Neural cell (in vitro differentiated cells): Measurements from ENCODE around the gene DNAJC21. TPM values are rescaled to one million over a fixed set of nuclear protein-coding genes. Genes with fewer than 3 reads are reported as not detected.

Experiments used
- H2AFZ ChIP-seq: fragments of 200-600, 300-800 bp; sonication (generic), shearing (Covaris generic); 2 replicates; pipeline ENCODE4 v1.6.0; 2014; ENCODE audit warnings: low read depth, mild to moderate bottlenecking, antibody characterized with exemption, low read length, moderate library complexity
- H3F3A ChIP-seq: fragments of 200-600 bp; shearing (Covaris generic); 2 replicates; pipeline ENCODE4 v1.6.1; 2016; ENCODE audit warnings: mild to moderate bottlenecking, moderate library complexity, mixed read lengths, antibody characterized with exemption, low read length; ENCODE audit not compliant: insufficient read depth, poor library complexity, severe bottlenecking
- H3K27ac ChIP-seq: fragments of 200-600, 300-800 bp; sonication (generic), shearing (Covaris generic); 2 replicates; pipeline ENCODE4 v1.5.1; 2014; ENCODE audit warnings: mild to moderate bottlenecking, low read length, moderate library complexity
- H3K27me3 ChIP-seq: fragments of 300-800, 200-600 bp; sonication (generic), shearing (Covaris generic); 2 replicates; pipeline ENCODE4 v1.6.0; 2014; ENCODE audit warnings: mild to moderate bottlenecking, low read depth, low read length, moderate library complexity; ENCODE audit not compliant: insufficient read depth
- H3K36me3 ChIP-seq: fragments of 300-800, 200-600 bp; sonication (generic), shearing (Covaris generic); 2 replicates; pipeline ENCODE4 v1.5.1; 2014; ENCODE audit warnings: mild to moderate bottlenecking, antibody characterized with exemption, low read length, moderate library complexity; ENCODE audit not compliant: insufficient read depth
- H3K4me2 ChIP-seq: fragments of 300-800, 200-600 bp; sonication (generic), shearing (Covaris generic); 2 replicates; pipeline ENCODE4 v1.6.0; 2014; ENCODE audit warnings: mild to moderate bottlenecking, low read length
- H3K4me3 ChIP-seq: fragments of 300-800, 200-600 bp; sonication (generic), shearing (Covaris generic); 2 replicates; pipeline ENCODE4 v1.5.1; 2014; ENCODE audit warnings: mild to moderate bottlenecking, low read length, moderate library complexity
- H3K79me2 ChIP-seq: fragments of 200-600 bp; shearing (Covaris generic); replicated peaks from 2 replicates; pipeline ENCODE4 v1.6.0; 2014; ENCODE audit warnings: mild to moderate bottlenecking, low read length, moderate library complexity; ENCODE audit not compliant: insufficient read depth
- H3K9ac ChIP-seq: fragments of 300-800, 200-600 bp; sonication (generic), shearing (Covaris generic); 2 replicates; pipeline ENCODE4 v1.6.1; 2016; ENCODE audit warnings: mild to moderate bottlenecking, low read length, mixed read lengths
- H3K9me2 ChIP-seq: fragments of 200-600 bp; shearing (Covaris generic); 2 replicates; pipeline ENCODE4 v1.6.1; 2016; ENCODE audit warnings: mild to moderate bottlenecking, low read length, mixed read lengths; ENCODE audit not compliant: insufficient read depth
- H3K9me3 ChIP-seq: fragments of 200-600, 300-800 bp; sonication (generic), shearing (Covaris generic); 2 replicates; pipeline ENCODE4 v1.6.1; 2016; ENCODE audit warnings: mild to moderate bottlenecking, mixed run types, low read length, moderate library complexity, mixed read lengths
- H4K20me1 ChIP-seq: fragments of 200-600 bp; shearing (Covaris generic); 2 replicates; pipeline ENCODE4 v1.6.1; 2016; ENCODE audit warnings: mild to moderate bottlenecking, mixed run types; ENCODE audit not compliant: insufficient read depth
- CTCF ChIP-seq: fragments of 450-650 bp; IDR thresholded peaks from 2 replicates; pipeline ENCODE4 v1.5.1; 2014; ENCODE audit warnings: antibody characterized with exemption, mild to moderate bottlenecking, moderate library complexity; ENCODE audit not compliant: poor library complexity, severe bottlenecking
- EP300 ChIP-seq: fragments of 450-650 bp; conservative IDR thresholded peaks from 2 replicates; pipeline ENCODE4 v1.6.1; 2014; ENCODE audit warnings: antibody characterized with exemption, mild to moderate bottlenecking, moderate library complexity; ENCODE audit not compliant: poor library complexity, severe bottlenecking
- EZH2 ChIP-seq: fragments of 200-600, 300-800 bp; shearing (Covaris generic), sonication (generic); IDR thresholded peaks from 2 replicates; pipeline ENCODE4 v1.6.1; 2014; ENCODE audit warnings: antibody characterized with exemption, low read length, borderline replicate concordance, mild to moderate bottlenecking; ENCODE audit not compliant: insufficient read depth, poor library complexity, severe bottlenecking
- MXI1 ChIP-seq: fragments of 450-650 bp; conservative IDR thresholded peaks from 2 replicates; pipeline ENCODE4 v1.6.1; 2014; ENCODE audit warnings: antibody characterized with exemption, mild to moderate bottlenecking; ENCODE audit not compliant: poor library complexity, severe bottlenecking
- POLR2AphosphoS5 ChIP-seq: IDR thresholded peaks from 2 replicates; pipeline ENCODE4 v1.6.1; 2012
- RAD21 ChIP-seq: fragments of 450-650 bp; conservative IDR thresholded peaks from 2 replicates; pipeline ENCODE4 v1.6.1; 2014; ENCODE audit warnings: antibody characterized with exemption, mild to moderate bottlenecking, moderate library complexity
- REST ChIP-seq: IDR thresholded peaks from 2 replicates; pipeline ENCODE4 v1.6.1; 2012; ENCODE audit warnings: borderline replicate concordance
- SMC3 ChIP-seq: fragments of 450-650 bp; conservative IDR thresholded peaks from 2 replicates; pipeline ENCODE4 v1.6.1; 2014; ENCODE audit warnings: antibody characterized with exemption, mild to moderate bottlenecking, moderate library complexity; ENCODE audit not compliant: poor library complexity
- TAF1 ChIP-seq: IDR thresholded peaks from 2 replicates; pipeline ENCODE4 v1.6.1; 2012; ENCODE audit warnings: low read depth
- polyA plus RNA-seq: library from polyadenylated mRNA; depleted of rRNA; stranded (reverse); fragments of >200 nt; gene quantifications from 2 replicates; pipeline ENCODE4 v1.2.3, GENCODE V29; 2014

The DNAJC21 gene
- polyA plus RNA-seq, 1 donor from 2014 or later, result 14.9 TPM

GRCh38 chr5:34923694-34924461 lies 5.5 kb upstream of the DNAJC21 start:
- no peak overlapping the region for H3K4me2 ChIP-seq
- no peak overlapping the region for H3K4me3 ChIP-seq

GRCh38 chr5:34924462-34924765 lies 4.9 kb upstream of the DNAJC21 start:
- Histone ChIP-seq H3F3A (no peaks in the 10 kb centered on the region), H3K36me3 (no peaks in the 10 kb centered on the region), H3K9me3 (no peaks in the 10 kb centered on the region), H3K4me2 (no peak overlapping the region), H2AFZ (no peak overlapping the region), H3K9me2 (no peaks in the 10 kb centered on the region), H4K20me1 (no peaks in the 10 kb centered on the region), H3K27me3 (no peaks in the 10 kb centered on the region), H3K27ac (no peak overlapping the region), H3K79me2 (no peaks in the 10 kb centered on the region), H3K4me3 (no peak overlapping the region), H3K9ac (no peak overlapping the region)
- TF ChIP-seq CTCF, result no peak
- TF ChIP-seq TAF1, result no peak
- no peak for TF ChIP-seq POLR2AphosphoS5
- TF ChIP-seq RAD21, result no peak
- TF ChIP-seq SMC3, result no peak
- no peak for TF ChIP-seq MXI1
- TF ChIP-seq EP300, result no peak
- no peak for TF ChIP-seq REST
- no peak for TF ChIP-seq EZH2

More at GRCh38 chr5:34923694-34924461, 5.5 kb upstream of the DNAJC21 start:
- H3K9me2 ChIP-seq, result no peaks in the 10 kb centered on the region
- no peaks in the 10 kb centered on the region for H4K20me1 ChIP-seq
- no peak overlapping the region for H3K27ac ChIP-seq
- no peaks in the 10 kb centered on the region for H3K79me2 ChIP-seq
- no peaks in the 10 kb centered on the region for H3K27me3 ChIP-seq
- no peak overlapping the region for H3K9ac ChIP-seq
- TF ChIP-seq SMC3 (no peak), RAD21 (no peak), MXI1 (no peak), REST (no peak), EP300 (no peak), TAF1 (no peak)
- H3K36me3 ChIP-seq, result no peaks in the 10 kb centered on the region
- no peak overlapping the region for H2AFZ ChIP-seq
- H3F3A ChIP-seq, result no peaks in the 10 kb centered on the region
- H3K9me3 ChIP-seq, result no peaks in the 10 kb centered on the region
